ENCODE results near the gene GMEB2.

GRCh38 chr20:63587256-63587655, 39.6 kb downstream of the GMEB2 start:
- TF ChIP-seq FOXK2 (IDR thresholded peaks at IDR 0.05) (no peak), BHLHE40 (IDR thresholded peaks at IDR 0.05; ENCODE audit: borderline replicate concordance) (no peak), FOXM1 (IDR thresholded peaks at IDR 0.05; ENCODE audit: borderline replicate concordance) (no peak), FOXA1 (IDR thresholded peaks at IDR 0.05) (no peak), PKNOX1 (IDR thresholded peaks at IDR 0.05) (no peak), L3MBTL2 (conservative IDR thresholded peaks at IDR 0.05) (no peak), ELF4 (IDR thresholded peaks at IDR 0.05) (no peak), SUZ12 (IDR thresholded peaks at IDR 0.05) (no peak)
